Esophagus mucosa (tissue), 1 donor: ENCODE results near the gene MIB1. TPM values are rescaled to one million over a fixed set of nuclear protein-coding genes. Genes with fewer than 3 reads are reported as not detected.

Experiments used
- ATAC-seq: fragments of 200-7000 bp; cut with Tn5 transposase; one replicate; pipeline ENCODE4 v1.9.1; 2020
- total RNA-seq: library from RNA; stranded (reverse); gene quantifications from one replicate; pipeline ENCODE4 v1.2.4, GENCODE V29; 2023
- donor health status: DM: yes; HTN: yes; CAD: no.

MIB1 gene
- total RNA-seq, 1 donor from 2014 or later = 23.8 TPM

DNA sequence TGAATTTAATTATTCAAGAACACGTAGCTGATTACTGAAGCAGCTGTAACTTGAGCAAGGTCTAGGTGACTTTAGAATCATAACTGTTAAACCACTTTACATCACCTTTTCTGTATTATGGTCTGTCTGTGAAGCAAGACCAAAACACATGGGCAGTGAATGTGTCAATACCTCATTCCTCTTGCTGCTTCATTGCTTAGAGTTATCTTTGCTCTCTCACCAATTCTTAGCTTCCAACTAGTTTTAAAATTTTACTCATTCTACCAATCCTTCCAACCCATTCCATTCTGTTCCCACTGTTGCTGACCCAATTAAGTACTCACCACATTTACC, 80.2 kb downstream of the MIB1 start:
- no peak for ATAC-seq

DNA sequence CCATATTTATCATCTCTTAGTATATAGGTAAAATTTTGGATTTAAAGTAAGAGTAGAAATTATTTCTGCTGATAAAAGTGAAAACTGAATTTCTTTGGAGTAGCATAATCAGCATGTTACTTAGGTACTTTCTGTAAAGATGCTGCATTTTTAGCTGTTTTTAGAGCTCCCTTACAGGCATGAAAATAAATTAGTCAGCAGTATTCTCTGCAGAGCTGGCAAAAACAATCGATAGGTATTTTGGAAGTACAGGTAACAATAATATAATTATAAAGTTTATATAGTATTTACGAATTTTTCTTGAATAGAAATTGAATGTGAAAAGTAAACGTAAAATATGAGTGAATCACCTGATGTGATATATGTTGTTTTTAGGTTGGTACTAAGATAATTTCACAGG, 83.3 kb downstream of the MIB1 start:
- no peak for ATAC-seq

DNA sequence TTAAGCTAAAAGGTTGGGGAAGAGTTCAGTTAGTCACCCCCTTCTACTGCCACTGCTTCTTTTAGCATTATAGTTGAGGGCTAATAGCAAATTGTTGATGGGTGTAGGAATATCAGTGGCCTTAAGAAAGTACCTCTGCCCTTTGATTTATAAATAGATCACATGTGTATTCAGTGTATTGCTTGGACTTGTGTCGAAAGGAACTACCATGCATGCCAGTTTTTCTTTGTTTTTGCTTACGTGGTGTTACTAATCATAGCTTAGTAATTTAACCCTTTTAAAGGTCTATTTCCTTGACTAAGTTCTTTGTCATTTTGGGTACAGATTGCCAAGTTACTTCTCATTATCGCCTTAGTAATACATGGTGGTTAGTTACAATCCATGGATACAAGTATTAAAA, 85.6 kb downstream of the MIB1 start:
- peak; percentile 62 for ATAC-seq

DNA sequence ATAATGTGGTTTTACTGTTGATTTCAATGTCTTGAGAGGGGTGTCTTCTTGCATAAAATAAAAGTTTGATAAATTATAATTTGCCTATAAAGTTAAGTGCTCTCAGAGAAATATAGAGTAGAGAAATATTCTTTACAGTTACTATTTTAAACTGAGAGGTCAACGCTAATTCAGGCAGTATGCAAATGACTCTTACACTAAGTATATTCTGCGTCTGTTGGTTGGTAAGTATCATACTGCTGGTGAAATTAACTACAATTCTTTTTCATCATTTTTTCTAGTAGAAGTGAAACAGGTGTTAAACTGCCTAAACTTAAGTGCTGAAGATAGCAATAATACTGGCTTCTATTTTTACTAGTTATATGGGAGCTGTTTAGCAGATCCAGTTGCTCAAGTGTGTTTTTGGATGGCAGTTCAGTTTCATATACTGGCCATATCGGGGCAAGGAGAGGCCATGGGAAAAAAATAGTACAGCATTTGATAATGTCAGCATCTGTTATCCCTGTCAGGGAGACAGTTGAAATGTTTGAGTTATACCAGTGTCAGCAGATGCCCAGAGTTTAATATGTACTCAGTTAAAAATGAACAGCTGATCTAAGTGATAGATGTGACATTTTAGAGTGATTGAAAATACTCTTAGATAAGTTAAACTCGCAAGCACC, 86.2 kb downstream of the MIB1 start:
- ATAC-seq = no peak

DNA sequence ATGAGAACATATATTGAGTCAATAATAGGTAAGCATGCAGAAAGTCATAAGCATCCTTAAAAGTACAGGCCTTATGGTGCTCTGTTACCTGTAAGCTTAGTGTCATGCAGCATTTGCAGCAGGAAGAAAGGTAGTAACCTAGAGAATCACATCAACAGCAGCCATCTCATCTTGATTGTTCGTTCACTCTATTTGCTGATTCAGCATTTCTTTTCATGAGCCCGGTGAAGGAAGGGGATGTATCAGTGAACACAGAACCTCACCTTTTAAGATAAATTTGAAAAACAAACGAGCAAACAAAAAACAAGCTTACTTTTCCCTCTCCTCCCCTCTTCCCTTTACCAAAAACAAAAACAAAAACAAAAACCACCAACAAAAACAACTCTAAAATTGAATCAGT, 89.9 kb downstream of the MIB1 start:
- no peak for ATAC-seq

DNA sequence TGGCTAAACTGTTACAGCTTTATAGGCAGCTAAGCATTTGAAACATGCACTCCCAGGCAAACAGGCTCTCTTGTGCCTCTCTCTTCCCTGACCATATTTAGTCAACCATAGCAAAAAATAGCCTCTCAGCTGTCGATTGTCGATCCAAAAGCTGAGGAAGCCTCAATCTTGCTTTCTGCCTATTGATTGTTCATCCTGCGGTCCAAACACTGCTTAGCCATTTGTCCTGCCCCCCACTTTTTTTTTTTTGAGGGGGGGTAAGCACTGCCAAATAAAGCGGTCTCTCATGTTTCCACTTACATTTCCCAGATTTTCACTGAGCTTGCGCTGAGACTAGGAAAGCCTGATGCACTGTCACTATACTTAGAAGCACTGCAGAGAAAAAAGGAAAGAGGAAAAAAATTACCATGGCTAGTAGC, 90.8 kb downstream of the MIB1 start:
- ATAC-seq = no peak

DNA sequence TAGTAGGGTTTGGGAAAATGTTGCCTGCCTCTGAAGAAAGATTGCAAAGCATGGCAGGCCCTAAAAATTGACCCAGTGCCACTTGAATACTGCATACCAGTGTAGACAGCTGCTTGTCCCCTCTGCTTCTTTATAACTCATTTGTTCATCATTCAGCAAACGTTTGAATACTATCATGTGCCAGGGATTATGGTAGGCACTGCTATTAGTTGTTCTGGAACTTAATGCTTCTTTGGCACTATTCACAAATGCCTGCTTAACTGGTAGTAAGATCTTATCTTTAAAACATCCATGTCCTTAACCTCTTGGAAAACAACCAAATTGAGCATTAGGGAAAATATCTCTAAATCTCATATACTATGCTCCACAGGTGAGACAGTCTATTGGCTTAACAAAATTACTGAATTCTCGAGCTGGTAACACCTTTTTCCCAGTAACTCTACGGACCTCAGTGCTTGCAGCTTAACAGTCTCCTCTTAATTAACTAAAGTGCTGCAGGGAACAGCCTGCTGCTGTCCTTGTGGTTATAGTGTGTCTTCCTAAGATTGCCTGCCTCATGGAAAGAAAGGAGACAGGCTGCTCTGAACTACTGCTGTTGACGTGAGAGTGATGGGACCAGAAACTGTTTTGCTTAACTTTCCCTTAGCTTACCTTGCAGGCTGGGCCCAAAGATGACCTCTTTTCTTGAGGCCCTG, 93.2 kb downstream of the MIB1 start:
- ATAC-seq = no peak

DNA sequence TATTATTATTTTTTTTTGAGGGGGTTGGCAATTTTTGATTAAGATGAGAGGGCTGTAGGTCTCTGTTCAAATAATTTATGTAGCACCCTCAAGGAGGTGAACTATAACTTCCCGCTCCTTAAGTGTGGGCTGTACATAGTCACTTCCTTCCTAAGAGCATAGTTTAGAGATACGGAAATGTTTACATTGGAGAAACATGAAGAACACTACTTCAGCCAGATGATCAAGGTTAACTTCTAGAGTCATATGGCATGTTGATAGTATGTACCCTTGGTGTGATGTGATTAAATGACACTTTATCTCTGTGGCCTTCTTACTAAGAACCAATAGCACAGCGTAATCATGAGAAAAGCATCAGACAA, 93.7 kb downstream of the MIB1 start:
- no peak for ATAC-seq

DNA sequence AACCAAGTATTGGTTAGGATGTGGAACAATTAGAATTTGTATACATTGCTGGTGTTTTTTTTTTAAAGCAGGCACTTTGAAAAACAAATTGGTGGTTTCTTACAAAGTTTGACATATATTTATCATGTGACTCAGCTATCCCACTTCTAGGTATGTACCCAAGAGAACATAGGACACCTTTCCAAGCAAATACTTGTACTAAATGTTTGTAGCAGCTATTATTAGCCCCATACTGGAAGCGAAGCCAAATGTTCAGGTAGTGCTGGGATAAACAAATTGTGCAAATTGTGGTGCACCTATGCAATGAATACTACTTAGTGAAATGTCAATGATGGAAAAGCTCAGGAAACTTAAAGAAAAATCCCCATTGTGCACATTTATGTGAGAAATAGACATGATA, 101.0 kb downstream of the MIB1 start:
- ATAC-seq = no peak

DNA sequence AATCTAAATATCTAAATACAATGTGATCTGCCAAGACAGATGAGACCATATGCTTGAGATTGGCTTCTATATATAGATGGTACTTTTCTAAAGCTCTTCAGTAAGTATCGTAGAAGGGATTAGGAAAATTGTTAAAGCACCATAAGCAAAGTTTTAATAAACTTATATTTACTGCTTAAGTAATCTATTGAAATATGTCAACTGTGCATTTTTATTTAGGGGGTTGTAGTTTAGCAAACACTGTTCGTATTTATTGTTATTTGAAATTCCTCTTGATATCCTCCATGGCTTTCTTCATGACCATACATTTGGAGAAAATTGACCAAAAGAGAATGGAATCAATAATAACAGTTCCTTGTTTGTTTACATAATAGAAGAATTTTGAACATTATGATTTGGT, 102.7 kb downstream of the MIB1 start:
- no peak for ATAC-seq

DNA sequence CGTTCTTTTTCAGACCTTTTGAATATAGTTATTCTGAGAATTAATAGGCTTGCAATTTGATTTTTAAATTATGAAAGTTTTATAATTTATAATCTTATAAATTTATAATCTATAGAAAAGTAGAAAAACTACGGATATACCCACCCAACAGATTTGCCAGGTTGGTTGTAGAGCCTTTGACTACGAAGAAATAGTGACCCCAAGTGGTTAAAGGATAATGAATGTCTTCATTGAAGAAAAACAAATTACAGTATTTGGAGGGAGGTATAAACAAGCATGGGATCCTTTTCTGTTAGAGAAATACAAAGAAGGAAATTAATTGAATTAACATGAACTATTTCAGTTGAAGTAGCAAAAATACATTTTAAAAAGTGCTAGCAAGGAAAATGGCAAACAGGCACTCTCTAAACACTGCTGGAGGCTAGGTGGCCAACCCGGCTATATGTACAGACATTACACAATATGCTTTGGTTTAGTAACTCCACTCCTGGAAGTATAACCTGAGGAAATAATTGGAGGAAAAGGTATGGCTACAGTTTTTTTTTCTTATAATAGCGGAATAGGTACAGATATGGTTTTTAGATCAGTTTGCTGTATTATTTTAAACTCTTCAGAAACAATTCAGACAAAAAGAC, 110.9 kb downstream of the MIB1 start:
- ATAC-seq = no peak

DNA sequence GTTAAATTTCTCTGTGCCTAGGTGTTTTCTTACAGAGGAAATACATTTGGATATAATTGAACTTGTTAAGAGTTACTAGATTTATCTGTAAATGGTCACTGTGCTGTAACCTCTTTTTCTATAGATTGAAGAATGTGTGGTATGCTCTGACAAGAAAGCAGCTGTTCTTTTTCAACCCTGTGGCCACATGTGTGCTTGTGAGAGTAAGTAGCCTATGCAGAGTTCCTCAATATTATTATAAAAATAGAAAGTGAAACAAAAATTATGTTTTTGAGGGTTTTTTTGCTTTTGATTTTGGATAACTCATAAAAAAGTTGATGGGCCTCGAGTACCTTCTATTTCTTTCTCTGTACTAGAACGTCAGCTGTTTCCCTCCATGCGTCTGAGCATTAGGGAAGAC, 112.4 kb downstream of the MIB1 start:
- ATAC-seq = no peak

DNA sequence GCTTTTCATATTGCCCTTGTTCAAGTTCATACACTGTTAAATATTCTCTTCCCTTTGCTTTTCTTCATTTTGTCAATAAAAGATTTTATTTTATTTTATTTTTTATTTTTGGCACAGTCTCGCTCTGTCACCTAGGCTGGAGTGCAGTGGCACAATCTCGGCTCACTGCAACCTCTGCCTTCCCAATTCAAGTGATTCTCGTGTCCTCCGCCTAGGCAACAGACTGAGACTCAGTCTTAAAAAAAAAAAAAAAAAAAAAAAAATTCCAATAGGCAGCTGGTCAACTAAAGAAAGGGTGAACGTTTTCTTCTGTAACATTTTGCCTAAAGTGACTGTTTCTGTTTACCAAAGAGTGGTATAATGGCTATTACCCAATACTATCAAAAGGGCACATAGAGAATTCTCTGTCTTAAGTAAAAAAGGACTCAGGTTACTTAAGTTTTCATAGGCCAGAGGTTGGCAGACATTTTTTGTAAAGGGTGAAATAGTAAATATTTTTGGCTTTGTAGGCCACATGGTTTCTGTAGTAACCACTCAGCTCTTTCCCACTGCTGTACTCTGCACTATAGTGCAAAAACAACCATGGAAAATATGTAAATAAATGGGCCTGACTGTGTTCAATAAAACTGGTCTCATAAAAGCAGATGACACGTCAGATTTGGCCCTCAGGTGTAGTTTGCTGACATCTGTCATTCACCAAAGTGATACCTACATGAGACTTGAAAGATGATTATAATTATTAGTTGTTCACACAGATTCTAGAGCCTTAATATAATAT, 113.4 kb downstream of the MIB1 start:
- no peak for ATAC-seq

DNA sequence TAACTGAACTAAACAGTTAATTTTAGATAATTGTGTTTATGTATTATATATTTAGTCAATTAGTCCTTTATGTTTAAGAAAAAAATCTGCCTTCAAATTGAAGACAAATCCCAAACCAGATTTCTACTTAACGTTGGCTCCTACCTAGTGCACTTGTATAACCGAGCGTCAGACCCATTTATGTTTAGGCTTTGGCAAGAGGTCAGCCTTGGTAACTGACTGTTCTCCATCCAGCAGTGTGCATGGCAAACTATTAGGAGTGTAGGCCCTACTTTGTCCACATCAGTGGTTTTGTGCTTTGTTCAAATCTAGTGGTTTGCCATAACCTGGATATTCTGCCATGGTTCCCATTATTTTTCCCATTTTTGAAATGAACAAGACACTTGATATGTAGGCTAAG, 114.8 kb downstream of the MIB1 start:
- ATAC-seq = no peak

DNA sequence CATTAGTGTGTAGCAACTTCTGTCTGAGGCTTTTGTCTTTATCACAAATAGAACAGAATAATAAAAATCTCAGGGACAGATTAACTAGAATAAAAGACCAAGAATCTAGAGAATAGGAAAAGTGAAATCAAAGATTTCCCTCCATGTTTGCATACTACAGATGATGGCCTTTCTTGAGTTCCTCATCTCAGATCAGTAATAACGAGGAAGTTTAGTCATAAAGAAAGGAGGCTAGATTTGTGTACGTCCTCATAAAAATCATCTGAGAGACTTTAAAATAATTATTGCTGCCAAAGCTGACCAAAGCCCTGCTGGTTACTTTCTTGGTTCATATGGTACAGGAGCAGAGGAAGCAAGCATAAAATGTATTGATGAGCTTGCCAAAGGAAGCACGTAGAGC, 117.3 kb downstream of the MIB1 start:
- no peak for ATAC-seq

DNA sequence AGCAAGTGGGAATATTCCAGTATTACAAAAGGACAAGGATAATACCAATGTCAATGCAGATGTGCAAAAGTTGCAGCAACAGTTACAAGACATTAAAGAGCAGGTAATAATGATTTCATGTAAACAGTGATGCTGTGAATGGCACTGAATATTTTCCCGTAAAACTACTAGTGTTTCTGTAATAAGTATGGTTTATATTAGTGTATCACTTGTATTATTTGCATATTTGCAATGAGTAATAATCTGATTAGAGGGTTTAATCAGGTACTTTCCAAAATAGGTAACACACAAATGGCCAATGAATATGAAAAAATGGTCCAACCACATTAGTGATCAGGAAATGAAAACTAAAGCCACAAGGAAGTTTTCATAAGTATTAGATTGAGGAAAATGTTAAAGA, 118.0 kb downstream of the MIB1 start:
- ATAC-seq = no peak

DNA sequence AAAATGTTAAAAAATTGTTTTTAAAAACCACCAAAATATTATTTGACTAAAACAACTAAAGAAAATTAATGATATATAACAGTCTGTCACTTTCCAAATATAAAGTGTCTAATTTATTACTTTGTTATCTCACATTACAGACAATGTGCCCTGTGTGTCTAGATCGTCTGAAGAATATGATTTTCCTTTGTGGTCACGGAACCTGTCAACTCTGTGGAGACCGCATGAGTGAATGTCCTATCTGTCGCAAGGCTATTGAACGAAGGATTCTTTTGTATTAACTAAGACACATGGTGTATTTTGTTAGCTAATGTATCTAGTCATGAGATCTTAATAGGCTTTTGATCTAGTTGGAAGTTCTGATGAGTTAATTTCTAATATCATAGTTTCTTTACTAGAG, 123.8 kb downstream of the MIB1 start:
- ATAC-seq = no peak

DNA sequence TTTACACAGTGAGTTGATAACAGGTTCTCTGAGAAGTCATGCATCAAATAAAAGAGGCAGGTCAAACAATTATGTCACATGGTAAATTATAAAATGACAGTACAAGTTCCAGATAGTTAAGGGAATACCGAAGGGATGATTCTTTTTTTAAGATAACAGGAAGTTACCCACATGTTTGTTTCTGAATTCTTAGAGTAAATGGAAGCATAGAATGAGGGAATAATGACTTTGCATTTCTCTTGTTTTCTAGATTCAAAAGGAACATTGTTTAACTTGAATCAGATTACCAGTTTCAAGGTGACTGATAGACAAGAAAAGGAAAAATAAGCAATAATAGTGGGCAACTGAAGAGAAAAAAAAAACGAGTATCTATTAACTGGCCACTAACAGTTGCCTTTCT, 124.5 kb downstream of the MIB1 start:
- ATAC-seq = no peak

DNA sequence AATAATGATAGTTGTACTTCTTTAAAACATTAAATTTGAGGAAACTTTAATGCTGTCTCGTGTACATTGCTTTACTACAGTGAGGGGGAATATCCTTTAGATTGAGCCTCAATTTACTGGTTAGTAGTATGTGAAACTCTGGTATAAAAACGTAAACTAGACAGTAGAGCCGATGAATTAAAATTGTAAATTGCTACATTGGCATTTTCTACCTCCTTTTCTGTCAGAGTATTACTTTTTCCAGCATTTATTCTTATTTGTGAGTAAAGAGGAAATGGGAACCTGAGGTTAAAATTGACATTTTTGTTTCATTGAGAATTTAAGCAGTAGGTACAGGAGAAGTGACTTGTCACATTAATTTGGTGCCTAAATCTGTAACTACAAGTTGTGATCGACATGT, 128.2 kb downstream of the MIB1 start:
- no peak for ATAC-seq

DNA sequence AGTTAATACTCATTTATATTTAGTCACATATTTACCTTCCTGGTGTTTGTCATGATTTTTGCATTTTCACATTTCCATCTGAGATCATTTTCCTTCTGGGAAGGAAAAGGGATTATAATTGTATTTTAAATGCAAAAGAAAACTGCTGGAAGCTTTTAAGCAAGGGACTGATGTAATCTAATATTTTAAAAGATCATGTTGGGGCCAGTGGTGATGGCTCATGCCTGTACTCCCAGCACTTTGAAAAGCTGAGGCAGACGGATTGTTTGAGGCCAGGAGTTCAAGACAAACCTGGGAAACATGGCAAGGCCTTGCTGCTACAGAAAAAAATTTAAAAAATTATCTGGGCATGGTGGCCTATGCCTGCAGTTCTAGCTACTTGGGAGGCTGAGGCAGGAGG, 149.0 kb downstream of the MIB1 start:
- ATAC-seq = no peak

DNA sequence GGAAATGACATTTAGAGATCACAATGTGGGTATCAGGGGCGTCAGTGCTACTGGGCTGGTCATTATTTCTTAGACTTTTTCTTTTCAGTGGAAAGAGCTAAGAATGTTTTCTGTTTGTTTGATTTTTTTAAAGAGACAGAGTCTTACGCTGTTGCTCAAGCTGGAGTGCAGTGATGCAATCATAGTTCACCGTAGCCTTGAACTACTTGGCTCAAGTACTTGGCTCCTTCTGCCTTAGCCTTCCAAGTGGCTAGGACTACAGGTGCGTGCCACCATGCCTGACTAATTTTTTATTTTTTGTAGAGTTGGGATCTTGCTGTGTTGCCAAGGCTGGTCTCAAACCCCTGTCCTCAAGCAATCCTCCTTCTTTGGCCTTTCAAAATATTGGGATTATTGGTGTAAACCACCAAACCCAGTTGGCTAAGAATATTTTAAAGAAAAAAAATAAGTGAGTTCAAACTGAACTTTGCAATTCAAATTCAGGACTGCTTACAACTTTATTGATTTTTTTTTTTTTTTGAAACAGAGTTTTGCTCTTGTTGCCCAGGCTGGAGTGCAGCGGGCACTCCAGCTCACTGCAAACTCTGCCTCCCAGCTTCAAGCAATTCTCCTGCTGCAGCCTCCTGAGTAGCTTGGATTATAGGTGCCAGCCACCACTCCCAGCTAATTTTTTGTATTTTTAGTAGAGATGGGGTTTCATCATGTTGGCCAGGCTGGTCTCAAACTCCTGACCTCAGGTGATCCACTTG, 154.2 kb downstream of the MIB1 start:
- no peak for ATAC-seq

DNA sequence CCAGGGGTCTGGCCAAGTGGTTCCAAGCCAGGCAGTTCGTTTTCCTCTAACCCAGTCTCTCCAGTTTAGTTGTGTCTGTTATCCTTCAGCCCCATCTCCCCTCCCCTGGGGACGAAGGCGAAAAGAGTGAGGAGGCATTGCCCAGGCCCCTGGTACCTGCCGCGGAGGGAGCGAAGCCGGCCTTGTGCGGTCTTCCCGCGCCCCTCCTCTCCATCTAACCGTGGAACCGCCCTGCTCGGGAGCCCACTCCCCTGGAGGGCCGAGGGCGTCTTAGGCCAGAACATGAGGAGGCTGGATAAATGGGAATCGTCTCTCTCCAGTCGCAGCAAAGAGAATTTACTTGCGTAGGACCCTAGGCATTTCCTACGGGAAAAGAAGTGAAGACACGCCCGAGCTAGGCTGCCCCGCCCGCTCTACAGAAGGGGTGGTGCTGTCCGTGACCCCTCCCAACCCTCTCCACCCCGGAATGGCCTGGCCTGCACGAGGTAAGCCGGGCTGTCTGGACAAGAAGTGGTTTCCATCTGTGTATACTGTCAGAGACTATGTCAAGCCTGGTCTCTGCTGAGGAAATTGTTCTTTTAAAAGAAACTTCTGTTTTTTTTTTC, 156.2 kb downstream of the MIB1 start:
- ATAC-seq = no peak

DNA sequence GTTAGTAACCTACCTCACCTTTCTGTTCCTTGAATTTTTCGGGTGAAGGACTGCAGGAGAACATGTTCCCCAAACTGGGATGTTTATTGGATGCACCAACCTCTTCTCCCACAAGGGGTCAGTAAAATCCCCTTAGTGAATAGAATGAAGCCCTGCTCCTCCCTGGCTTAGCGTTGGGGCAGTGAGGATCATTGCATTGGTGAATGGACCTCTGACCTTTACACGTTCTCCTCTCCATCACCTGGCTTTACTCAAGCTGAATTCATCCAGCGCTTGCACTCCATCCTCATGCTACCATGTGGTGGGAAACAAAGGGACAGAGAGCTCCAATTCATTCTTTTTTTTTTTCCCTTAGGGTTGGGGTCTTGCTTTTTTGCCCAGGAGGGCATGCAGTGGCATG, 157.2 kb downstream of the MIB1 start:
- ATAC-seq = peak; percentile 42
